GM19351 (cell line): ENCODE data around the gene RAPGEF1.

Experiments used
- ATAC-seq: cut with Tn5 transposase; IDR thresholded peaks from one replicate; pipeline ENCODE4 v1.9.1; 2021; ENCODE audit warnings: mild to moderate bottlenecking, moderate library complexity; ENCODE audit not compliant: unreplicated experiment

The RAPGEF1 gene

GRCh38 chr9:131707733-131708157 lies 32.1 kb downstream of the RAPGEF1 start:
- no peak for ATAC-seq

- ATAC-seq = no peak
These were observed 32.8 kb downstream of the RAPGEF1 start for GRCh38 chr9:131707050-131707449.

GRCh38 chr9:131706608-131706970 lies 33.3 kb downstream of the RAPGEF1 start:
- no peak for ATAC-seq

- ATAC-seq = no peak
These were observed 34.9 kb downstream of the RAPGEF1 start for GRCh38 chr9:131704988-131705387.

- no peak for ATAC-seq
These were observed 35.5 kb downstream of the RAPGEF1 start for GRCh38 chr9:131704141-131704983.

- no peak for ATAC-seq
These were observed 36.2 kb downstream of the RAPGEF1 start for GRCh38 chr9:131703697-131704096.

- no peak for ATAC-seq
These were observed 37.0 kb downstream of the RAPGEF1 start for GRCh38 chr9:131702911-131703310.

- ATAC-seq = no peak
These were observed 38.0 kb downstream of the RAPGEF1 start for GRCh38 chr9:131701789-131702337.

GRCh38 chr9:131701436-131701781 lies 38.5 kb downstream of the RAPGEF1 start:
- ATAC-seq = no peak

GRCh38 chr9:131700765-131701435 lies 39.0 kb downstream of the RAPGEF1 start:
- no peak for ATAC-seq

- no peak for ATAC-seq
These were observed 39.8 kb downstream of the RAPGEF1 start for GRCh38 chr9:131700076-131700475.

GRCh38 chr9:131698618-131698985 lies 41.3 kb downstream of the RAPGEF1 start:
- no peak for ATAC-seq

- no peak for ATAC-seq
These were observed 41.8 kb downstream of the RAPGEF1 start for GRCh38 chr9:131697908-131698617.

- ATAC-seq = no peak
These were observed 42.8 kb downstream of the RAPGEF1 start for GRCh38 chr9:131697097-131697496.

- no peak for ATAC-seq
These were observed 43.9 kb downstream of the RAPGEF1 start for GRCh38 chr9:131695836-131696460.

- no peak for ATAC-seq
These were observed 44.5 kb downstream of the RAPGEF1 start for GRCh38 chr9:131695366-131695765.

GRCh38 chr9:131693651-131694597 lies 46.0 kb downstream of the RAPGEF1 start:
- ATAC-seq = no peak

GRCh38 chr9:131692612-131693562 lies 47.0 kb downstream of the RAPGEF1 start:
- no peak for ATAC-seq
